HG03139 (cell line): ENCODE results near the gene SURF2.

Source experiments
- ATAC-seq: cut with Tn5 transposase; IDR thresholded peaks from one replicate; pipeline ENCODE4 v1.9.1; 2021; ENCODE audit not compliant: unreplicated experiment

SURF2 gene

DNA sequence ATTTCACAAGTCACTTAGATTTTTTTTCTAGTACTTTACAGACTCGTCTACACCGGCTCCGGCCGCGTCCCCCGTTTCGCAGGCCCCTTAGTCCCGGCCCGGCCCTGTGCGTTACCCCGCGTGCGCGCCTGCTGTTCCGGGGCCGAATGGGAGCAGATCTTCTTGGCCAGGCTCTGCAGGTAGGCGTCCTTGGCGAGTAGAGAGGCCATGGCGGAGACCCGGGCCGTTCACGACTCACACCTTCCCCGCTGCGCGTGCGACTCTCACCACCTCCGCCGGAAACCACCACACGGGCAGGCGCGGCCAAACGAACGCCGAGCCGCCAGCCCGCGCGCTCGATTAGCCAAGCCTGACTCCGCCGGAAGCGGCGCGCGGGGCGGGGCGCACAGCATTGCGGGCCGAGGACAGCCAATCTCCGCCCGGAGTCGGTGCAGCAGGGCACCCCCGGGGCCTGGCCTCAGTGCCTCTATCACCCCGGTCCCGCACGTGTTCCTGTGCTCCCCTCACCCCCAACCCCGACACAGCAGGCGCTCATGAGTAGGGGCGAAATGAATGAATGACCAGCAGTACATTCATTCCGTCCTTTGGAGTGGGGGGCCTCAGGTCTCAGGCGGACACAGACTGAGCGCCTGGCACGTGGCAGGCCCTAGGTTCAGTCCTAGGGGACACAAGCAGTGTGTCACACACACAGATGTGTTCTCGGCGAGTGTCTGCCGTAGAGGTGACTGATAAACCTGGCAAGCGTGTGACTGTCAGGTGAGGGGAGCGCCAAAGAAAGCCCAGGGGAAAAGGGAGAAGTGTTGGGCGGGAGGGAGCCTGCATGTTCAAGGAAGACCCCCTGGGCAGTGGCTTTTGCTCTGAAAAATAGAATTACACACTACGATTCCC, 20.2 kb upstream of the SURF2 start, which contains the start of gene SURF6:
SURF6 (minus strand) TSS at position 265 of the 888 bp plus-strand sequence; CDS start at position 209, 56 bp downstream.
- ATAC-seq: peak; percentile 72

DNA sequence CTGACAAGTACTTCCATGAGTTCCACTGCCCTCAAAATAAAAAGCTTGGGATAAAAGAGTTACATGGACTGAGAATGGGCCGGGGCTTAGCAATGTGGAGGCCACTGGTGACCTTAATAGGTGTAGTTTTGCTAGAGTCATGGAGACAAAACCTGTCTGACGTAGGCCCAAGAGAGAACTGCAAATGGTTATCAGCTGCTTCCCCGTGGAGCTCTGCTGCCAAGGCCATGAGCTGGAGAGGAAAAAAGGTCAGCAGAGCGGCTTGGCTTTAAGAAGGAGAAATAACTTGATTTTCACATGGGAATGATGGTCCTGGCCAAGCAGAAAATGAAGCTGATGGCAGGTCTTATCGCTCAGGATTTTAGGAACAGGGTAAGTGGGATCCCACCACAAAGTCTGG, 16.7 kb upstream of the SURF2 start:
- no peak for ATAC-seq

DNA sequence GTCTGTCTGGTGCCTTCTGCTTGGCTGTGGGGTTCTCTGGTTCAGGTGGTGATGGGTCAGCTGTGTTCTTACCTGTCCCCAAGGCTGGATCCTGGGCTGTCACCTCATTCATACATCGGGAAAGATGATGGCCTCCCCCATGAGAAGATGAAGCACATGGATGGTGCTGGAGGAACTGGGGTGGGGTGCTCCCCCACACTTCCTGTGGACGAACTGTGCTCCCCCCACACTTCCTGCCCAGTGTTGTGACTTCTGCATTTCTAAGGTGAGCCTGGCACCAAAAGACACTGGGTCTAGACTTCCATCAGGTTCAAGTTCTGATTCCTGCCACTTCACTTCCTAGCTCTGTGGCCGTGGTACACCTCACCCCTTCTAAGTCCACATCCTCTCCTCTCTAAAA, 16.1 kb upstream of the SURF2 start:
- no peak for ATAC-seq

DNA sequence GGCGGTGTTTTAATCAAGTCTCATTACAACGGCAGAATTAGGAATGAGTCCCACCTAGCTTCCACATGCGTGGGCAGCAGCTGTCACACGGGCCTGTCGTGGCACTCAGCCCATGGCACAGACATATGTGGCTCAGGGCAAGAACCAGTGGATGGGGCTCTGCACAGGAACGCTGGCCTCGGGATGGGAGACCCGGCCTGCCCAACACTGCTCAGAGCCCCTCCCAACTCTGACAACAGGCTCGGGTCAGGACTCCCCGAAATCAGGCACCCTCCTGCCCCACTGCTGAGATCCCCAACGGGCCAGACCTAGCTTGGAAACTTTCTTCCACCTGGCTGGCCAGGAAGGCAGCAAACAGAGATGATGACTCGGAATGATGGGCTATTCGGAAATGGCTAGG, 15.4 kb upstream of the SURF2 start:
- no peak for ATAC-seq

DNA sequence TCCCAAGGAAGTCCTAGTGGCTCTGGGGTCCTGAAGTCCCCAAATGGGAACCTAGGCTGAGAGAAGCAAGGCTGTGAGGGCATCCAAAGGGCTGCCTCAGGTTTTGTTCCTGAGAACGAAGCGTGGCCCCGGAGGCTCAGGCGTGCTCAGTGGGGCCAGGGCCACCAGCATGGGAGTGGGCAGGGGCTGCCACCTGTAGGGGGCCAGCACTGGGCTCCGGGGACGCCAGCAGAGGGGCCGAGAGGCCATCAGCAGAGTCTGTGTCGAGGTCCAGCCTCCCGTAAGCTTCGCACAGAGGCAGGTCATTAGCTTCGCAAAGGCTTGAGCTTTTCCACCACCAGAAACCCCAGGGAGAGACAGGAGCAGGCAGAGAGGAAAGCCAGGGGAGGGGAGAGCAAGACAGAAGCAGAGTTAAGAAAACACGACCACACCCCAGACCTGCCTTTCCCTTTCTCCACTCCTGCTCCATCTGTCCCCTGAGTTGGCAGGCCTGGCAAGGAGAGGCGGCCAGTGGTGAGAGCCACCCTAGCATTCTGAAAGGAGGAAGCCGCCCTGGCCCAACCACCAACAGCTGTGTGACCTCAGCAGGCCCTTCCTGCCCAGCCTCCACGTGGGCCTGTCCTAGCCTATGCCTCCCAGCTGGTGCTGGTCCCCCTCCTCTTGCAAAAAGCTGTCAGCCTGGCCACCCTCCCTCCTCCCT, 14.8 kb upstream of the SURF2 start:
- ATAC-seq: no peak

DNA sequence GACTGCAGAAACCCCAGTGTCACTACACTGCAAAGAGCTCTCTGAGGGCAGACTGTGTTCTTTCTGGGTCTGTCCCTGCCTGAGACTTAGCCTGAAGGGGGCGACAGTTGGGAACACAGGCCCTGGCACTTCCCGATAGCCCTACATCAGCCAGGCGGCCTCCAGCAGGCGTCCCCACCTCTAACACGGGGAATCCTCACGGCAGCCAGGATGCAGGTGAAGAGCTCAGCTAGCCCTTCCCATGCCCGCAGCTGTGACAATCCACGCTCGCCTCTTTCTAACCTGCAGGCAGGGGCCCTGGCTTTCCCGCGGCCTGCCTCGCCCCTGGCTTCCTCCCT, 14.3 kb upstream of the SURF2 start:
- ATAC-seq: no peak

DNA sequence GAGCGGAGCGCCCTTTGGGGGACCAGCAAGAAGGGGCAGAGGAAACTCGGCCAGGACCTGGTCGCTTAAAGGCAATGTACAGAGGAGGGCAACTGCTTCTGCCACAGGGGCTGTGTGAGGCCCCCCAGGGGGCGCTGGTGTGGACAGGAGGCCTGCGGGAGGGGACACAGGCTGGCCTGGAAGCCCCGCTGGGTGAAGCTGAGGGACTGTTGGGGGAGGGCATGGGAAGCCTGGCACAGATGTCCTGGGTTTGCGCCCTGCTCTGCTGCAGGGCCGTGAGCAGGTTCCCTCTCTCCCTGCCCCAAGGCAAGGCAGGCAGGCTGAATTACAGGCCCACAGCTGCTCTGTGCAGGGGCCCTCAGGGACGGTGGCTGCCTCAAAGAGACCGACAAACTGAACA, 13.8 kb upstream of the SURF2 start:
- ATAC-seq: no peak

DNA sequence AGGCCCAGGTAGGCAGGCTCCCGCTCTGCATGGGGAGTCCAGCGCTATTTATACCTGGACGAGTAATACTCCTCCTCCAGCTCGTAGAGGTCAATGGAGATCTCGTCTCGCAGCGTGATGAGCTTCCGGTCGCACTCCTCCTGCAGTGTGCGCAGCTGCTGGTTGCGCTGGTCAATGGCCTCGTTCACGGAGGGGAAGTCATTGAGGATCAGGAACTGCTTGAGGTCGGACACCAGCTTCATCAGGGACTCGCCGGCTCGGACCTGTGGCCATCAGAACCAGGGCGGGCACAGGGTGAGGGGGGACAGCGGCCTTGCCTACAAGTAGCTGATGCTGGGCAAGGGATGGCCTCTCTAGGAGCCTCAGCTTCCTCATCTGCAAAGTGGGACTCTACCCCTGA, 12.3 kb upstream of the SURF2 start:
- ATAC-seq: no peak

DNA sequence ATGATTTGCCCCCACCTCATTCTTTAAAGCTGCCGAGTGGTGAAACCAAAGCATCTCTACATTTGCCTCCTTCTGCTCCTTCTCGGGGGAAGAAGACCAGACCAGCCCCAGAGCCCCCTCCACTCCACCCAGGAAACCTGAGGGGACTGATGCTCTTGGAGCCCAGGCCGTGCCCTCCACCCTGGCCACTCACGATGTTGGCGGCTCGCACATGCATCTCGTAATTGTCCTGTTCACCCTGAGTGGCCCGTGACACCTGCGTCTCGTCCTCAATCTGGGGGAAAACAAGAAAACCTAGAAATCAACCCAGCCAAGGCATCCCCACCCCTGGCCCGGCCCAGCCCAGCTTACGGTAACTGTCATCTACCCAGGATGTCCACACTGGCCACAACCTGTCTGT, 11.4 kb upstream of the SURF2 start:
- ATAC-seq: no peak

DNA sequence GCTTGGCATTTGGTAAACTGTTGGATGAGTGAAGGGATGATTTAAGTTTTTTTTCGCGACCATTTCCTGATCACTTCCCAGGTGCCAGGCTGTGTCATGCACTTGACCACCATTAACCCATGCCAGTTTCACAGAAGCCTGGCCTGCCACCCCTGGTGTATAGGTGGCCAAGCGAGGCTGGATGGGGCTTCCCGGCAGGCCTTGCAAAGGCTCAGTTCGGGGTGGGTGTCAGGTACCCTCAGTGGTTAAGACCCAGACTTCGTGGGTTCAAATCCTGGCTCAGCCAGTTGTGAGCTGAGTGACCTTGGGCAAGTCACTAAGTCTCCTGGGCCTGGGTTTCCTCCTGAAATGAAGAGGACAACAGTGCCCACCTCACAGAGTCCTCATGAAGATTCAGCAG, 10.8 kb upstream of the SURF2 start:
- no peak for ATAC-seq

DNA sequence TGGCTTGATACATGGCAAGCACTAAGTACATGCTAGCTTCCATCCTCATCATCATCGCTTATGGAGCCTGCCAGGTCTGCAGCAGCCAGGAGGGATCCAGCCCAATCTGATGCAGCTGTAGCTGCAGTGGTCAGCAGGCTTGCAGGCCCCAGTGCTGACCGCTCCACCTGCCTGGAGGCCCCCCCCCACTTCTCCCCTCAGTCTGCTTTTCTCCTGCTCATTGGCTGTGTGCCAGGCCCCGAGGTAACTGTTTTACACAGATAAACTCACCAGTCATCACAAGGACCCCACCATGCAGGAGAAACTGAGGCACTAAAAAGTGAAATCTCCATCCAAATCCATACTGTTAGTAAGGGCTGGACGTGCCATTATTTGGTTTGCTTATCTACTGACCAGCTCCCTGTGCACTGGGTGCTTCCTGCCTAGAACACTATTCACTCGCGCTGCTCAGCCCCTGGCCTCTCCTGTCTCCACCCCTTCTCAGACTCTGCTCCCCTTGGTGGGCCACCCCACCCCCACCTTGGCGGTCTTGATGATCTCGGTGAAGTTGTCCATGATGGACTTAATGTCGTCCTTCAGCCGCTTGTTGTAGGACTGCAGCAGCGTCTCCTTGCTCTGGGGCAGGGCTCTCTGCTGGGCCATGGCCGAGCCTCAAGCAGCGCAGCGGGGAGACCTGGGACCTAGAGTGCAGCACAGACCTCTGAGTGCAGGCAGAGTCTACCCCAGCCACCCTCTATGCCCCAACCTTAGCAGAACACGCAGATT, 10.1 kb upstream of the SURF2 start:
- ATAC-seq: no peak

DNA sequence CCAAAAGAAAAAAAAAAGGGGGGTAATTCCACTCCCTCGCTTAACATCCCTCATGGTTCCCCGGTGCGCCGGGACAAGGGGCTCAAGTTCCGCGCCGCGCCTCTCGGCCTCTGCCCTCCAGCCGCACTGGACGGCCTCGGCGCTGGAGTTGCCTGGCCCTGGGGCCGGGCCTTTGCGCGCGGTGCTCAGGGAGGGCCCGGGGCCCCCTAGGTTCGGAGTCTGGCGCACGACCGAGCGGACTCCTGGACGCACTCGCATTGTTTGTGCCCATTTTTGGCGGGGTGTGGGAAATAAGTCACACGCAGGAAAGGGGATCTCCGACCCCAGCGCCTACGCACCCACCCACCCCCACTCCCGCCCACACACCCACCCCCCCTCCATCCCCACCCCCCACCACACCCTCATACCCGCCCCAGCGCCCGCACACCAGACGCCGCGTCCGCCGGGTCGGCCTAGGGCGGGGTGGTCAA, 8.8 kb upstream of the SURF2 start:
- ATAC-seq: peak; percentile 32

DNA sequence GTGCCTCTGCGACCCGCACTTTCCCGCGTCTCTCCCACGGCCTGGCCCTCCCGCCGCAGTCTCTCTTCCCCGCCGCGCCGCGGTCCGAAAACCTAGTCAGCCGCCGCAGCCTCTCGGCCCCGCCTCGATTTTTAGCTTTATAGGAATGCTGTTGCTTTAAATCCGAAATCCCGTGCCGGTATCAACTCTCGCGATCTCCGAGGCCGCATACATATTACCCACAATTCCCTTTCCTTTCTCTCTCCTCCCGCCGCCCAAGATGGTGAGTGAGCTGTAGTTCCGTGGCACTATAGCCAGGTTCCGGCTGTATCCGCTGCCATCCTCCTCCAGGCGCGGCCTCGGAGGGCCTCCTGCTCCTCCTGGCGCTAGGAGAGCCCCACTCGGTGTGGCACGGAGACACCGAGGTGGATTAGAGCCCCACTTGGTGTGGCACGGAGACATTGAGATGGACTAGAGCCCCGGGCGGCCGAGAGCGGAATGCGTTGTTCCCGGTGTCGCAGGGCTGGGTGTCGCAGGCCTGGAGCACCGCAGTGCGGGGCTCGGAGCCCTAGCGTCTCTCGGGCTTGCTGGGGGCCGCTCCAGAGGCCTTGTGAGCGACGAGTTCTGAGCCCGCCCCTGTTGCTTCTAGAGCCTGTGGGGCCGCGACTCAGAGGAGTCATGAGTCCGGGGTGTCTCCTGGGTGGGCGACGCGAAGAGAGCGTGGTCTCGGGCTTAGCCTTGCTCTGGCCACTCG, 8.2 kb upstream of the SURF2 start, which contains the start of the genes MED22 and RPL7A:
MED22 (minus strand) TSS at position 147 of the 733 bp plus-strand sequence. CDS start 1,469 bp downstream, outside the sequence.
RPL7A (plus strand) TSS at position 234 of the 733 bp plus-strand sequence; CDS start at position 260, 26 bp downstream.
- peak; percentile 62 for ATAC-seq

DNA sequence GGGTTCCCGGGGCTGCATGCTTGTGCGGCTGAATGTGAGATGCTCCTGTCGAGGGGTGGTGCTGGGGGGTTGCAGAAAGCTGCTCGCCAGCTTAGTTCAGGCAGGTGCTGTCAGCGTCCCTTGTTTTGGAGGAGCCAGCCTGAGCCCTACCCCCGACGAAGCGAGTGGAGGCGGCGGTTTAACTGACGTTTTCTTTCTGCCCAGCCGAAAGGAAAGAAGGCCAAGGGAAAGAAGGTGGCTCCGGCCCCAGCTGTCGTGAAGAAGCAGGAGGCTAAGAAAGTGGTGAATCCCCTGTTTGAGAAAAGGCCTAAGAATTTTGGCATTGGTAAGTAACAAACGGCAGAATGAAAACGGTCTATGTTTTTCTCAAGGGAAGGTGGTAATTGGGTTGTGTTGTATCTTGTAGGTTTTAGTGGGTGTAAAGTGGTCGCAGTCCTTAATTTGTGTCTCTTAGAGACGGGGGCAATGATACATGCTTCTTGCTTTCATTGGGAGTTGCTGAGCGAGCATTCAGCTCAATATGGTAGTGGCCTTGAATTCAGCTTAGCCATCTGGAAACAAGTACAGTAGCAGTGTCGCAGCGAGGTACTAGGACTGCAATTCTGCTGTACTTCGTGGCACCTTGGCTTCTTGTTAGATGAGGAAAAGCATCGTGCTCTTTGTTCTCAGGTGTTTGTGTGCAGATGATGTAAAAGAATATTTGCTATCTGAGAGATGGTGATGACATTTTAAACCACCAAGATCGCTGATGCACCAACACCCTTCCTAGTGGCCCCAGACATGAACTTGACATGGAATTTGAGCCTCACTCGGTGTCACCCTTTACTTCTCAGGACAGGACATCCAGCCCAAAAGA, 7.4 kb upstream of the SURF2 start:
- no peak for ATAC-seq

DNA sequence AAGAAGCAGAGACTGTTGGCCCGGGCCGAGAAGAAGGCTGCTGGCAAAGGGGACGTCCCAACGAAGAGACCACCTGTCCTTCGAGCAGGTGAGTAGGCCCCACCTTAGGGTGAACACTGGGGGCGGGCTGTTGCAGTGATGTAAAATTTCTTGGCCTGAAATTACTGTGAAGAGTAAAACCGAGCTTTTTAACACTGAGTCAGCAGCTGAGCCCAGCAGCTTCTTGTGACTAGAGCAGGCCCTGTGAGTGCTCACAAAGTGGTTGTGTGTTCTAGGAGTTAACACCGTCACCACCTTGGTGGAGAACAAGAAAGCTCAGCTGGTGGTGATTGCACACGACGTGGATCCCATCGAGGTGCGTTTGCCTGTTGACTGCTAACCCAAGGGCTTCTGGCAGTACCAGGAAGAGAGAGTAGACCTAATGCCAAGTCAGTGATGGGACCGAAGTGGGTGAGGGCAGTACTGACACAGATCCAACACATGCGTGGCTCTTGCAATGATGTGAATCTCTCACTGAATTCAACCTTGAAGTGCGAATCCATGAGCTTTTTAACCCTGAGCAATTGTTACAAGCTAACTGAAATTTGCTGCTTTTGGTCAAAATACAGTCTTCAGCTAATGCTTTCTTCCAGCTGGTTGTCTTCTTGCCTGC, 6.3 kb upstream of the SURF2 start:
- ATAC-seq: no peak

DNA sequence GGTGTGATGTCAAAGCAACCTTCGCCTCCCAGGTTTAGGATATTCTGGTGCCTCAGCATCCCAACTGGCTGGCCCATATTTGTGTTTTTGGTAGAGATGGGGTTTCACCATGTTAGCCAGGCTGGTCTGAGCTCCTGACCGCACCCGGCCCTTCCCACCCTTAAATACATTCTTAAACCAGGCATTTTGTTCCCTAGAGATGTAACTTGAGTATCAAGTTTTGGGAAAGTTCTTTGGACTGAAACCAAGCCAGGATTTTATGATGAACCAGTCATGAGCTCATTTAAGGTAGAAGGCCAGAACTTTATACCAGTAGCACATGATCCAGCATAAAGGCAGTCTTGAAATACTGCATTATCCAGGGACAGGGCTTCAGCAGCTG, 4.8 kb upstream of the SURF2 start:
- no peak for ATAC-seq

DNA sequence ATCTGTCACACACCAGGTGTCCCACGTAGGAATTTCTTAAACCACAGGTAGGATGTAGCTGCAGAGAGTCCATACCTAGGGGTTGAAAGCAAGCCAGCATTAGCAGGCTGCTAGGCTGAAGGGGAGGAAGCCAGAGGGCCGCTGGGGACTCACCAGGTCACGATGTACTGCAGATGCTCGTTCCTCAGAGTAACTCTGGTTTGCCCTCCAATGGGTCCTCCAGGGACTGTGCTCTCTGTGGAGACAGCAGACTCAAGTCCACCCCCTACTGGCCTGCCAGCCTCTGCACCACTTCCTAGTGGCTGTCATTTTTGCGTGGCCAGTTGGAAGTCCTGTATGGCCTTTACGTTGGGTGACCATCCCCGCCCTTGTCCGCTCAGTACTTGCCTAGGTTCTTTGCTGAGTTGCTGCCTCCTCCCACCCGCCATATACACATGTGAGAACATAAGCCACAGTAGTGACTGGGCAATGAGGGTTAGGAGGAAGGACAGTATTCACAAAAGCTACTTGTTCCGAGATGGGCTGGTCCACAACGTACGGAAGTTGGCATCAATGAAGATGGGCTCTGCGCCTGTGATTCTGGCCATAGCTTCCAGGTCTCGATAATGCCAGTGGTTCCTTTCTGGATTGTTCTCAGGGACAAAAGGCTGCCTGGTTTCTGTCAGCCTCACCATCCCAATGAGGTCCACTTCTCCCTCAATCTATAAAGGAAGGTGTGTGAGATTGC, 4.3 kb upstream of the SURF2 start:
- no peak for ATAC-seq

DNA sequence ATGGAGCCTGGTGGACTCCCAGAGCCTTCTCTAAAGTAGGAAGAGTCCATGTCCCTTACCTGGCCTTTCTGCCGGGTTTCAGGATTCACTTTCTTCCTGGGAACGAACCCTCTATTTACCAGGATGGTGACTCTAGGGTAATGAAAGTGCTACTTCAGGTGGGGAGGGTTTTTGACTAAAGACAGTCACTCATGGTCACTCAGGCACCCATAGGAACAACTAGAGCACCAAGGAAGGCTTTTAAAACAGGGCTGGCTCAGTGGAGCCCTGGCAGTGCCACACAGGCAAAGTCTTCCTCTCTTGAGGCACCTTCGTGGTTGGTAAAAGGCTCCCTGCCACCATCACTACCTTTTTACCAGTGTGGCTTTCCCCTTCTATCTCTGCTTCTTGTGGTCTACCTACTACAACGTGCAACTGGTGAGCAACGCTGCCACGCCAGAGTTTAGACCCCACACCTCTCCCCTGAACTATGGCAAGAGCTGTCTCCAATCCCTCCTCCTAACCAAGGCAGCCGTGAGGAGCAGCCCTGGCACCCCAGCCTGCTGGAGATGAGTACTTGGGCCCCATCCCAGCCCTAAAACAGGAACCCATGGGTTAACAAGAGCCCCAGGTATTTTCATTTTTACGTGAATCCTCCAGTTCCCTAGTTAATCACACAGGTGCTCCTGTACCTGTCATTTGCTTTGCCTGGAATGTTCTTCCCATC, 3.6 kb upstream of the SURF2 start:
- no peak for ATAC-seq
